Stomach (tissue), 9 donors: Measurements from ENCODE around the gene STEAP2. TPM values are rescaled to one million over a fixed set of nuclear protein-coding genes. Genes with fewer than 3 reads are reported as not detected.

Experiments used
- DNase-seq, 2 donors: peaks; one replicate each; pipeline versions ENCODE4 v3.0.0 to v3.0.0-alpha.2; 2013 to 2019
- H3K27ac ChIP-seq, 5 donors: fragments of 200-600 bp in 4 of 5; sonication (generic) in 4 of 5; one replicate each; pipeline ENCODE4 v1.5.1; 2013 to 2019; ENCODE audit warnings: mild to moderate bottlenecking in 1 of 5, moderate library complexity in 1 of 5
- H3K27me3 ChIP-seq, 3 donors: fragments of 200-600 bp; sonication (generic); one replicate each; pipeline ENCODE4 v1.5.1; 2017 to 2019; ENCODE audit warnings: mixed run types in 1 of 3
- H3K36me3 ChIP-seq, 4 donors: fragments of 200-600 bp; sonication (generic); 1 replicate in 3 of 4; 2 replicates in 1 of 4; pipeline ENCODE4 v1.5.1; 2016 to 2019
- H3K4me1 ChIP-seq, 4 donors: fragments of 200-600 bp; sonication (generic); one replicate each; pipeline ENCODE4 v1.5.1; 2016 to 2019
- H3K4me3 ChIP-seq, 4 donors: fragments of 200-600 bp; sonication (generic) in 3 of 4; one replicate each; pipeline ENCODE4 v1.5.1; 2016 to 2019; ENCODE audit warnings: mild to moderate bottlenecking in 1 of 4
- H3K9me3 ChIP-seq, 4 donors: fragments of 200-600 bp; sonication (generic); one replicate each; pipeline ENCODE4 v1.5.1; 2016 to 2019
- EP300 ChIP-seq: sonication (generic); formaldehyde crosslinking; IDR thresholded peaks from one replicate; pipeline ENCODE4 v1.6.1; 2017; ENCODE audit warnings: antibody characterized with exemption
- POLR2A ChIP-seq, 4 donors: fragments of 450-650 bp; IDR thresholded peaks; one replicate each; pipeline ENCODE4 v1.6.1; 2016; ENCODE audit warnings: antibody characterized with exemption in 4 of 4, control low read depth in 2 of 4, mild to moderate bottlenecking in 1 of 4, moderate library complexity in 1 of 4
- POLR2AphosphoS5 ChIP-seq, 3 donors: sonication (generic); formaldehyde crosslinking; IDR thresholded peaks; one replicate each; pipeline ENCODE4 v1.6.1; 2016; ENCODE audit warnings: antibody characterized with exemption in 3 of 3
- WGBS, 5 donors: extraction: QIAGEN DNeasy Blood & Tissue Kit in 3 of 5; methylation state at CpG; one replicate each; pipeline versions ENCODE4 v1.1.5 to v1.1.7; 2013 to 2018; 5-methylcytosine and 5-hydroxymethylcytosine counted together
- intact Hi-C: fragments of 100-400 bp; cut with DNase I; formaldehyde crosslinking; loops from one replicate; pipeline ENCODE4 v1.15.1; 2023; ENCODE audit warnings: low total_unique reads
- polyA plus RNA-seq, 3 donors: library from polyadenylated mRNA; stranded (reverse); fragments of 200-250 nt; gene quantifications; one replicate each; pipeline ENCODE4 v1.2.3, GENCODE V29; 2013
- total RNA-seq, 5 donors: library from RNA; depleted of rRNA; stranded (reverse); fragments of >200 nt; gene quantifications; one replicate each; pipeline versions ENCODE4 v1.1.0 to v1.2.3, GENCODE V29; 2014 to 2016
- TF ChIP-seq, protein P1 (sequence below), 7 experiments: fragments of 450-650 bp in 4 of 7; fragments of 200-600 bp in 3 of 7; sonication (generic) in 3 of 7; IDR thresholded peaks; one replicate each; pipeline ENCODE4 v1.5.1; 2016 to 2019; ENCODE audit warnings: antibody characterized with exemption in 7 of 7, control low read depth in 2 of 7, mild to moderate bottlenecking in 1 of 7
- donor health status: healthy with polysubstance abuse.
- donor health status: Bipolar disorder and iron deficiency.
- donor health status: healthy.

The STEAP2 gene
- total and polyA plus RNA-seq, 8 donors, result 0.92 to 52.7 (median 8.9) TPM

DNA sequence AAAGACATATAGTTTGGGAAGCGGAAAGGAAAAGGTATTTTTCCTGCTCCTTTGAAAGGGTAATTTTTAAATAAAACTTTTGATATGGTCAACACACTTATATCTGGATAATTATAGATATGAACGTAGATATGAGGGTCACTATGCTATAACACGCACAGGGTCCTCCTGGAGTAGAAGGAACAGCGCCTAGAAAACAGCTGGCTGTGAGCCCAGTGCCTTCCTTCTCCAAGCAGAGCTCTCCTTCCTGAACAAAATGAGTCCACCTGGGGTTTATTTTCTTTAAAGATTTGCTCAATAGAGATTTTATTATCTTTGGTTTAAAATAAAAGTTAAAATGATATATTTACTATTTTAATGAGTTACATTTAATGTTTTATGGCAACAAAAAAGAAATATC is 44.2 kb upstream of the STEAP2 start:
- TF ChIP-seq POLR2AphosphoS5 (IDR thresholded peaks at IDR 0.05), result no peak
- TF ChIP-seq, protein P1, sequence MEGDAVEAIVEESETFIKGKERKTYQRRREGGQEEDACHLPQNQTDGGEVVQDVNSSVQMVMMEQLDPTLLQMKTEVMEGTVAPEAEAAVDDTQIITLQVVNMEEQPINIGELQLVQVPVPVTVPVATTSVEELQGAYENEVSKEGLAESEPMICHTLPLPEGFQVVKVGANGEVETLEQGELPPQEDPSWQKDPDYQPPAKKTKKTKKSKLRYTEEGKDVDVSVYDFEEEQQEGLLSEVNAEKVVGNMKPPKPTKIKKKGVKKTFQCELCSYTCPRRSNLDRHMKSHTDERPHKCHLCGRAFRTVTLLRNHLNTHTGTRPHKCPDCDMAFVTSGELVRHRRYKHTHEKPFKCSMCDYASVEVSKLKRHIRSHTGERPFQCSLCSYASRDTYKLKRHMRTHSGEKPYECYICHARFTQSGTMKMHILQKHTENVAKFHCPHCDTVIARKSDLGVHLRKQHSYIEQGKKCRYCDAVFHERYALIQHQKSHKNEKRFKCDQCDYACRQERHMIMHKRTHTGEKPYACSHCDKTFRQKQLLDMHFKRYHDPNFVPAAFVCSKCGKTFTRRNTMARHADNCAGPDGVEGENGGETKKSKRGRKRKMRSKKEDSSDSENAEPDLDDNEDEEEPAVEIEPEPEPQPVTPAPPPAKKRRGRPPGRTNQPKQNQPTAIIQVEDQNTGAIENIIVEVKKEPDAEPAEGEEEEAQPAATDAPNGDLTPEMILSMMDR (IDR thresholded peaks at IDR 0.05), result no peak
- no peak for TF ChIP-seq POLR2A (IDR thresholded peaks at IDR 0.05)
- TF ChIP-seq EP300, result no peak
- no peaks in the 10 kb centered on the region for H3K36me3 ChIP-seq
- no peak overlapping the region for H3K4me3 ChIP-seq
- no peak overlapping the region for H3K27ac ChIP-seq
- H3K4me1 ChIP-seq, result no peaks in the 10 kb centered on the region
- H3K27me3 ChIP-seq, result no peaks in the 10 kb centered on the region
- intact Hi-C loops, result loop anchor here (10.0 kb wide), 1 partner anchor 267 kb away; no protein-coding TSS in a partner anchor
- 56 to 70% (median 65%) methylated on average over 4 of the region's 4 CpGs for WGBS, 5 donors
- peaks cover 0 to 3% (median 0%) of the 10 kb centered on the region in 4 donors for H3K9me3 ChIP-seq
- no peak for DNase-seq

DNA sequence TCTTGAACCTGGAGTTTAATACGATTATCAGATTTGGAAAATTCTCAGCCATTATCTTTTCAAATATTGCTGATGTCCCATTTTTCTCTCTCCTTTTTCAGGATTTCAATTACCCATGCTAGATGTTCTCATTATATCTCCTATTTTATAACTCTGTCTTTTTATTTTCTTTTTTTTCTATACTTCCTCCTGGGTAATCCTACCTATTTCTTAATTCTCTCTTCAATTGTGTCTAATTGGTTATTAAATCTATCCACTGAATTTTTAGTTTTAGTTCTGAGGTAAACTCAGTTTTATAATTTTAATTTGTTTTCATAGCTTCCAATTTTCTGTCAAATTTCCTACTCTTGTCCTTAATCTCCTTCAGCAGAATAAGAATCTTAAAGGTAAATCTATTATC is 41.6 kb upstream of the STEAP2 start:
- Histone ChIP-seq H3K27ac (no peak overlapping the region), H3K4me3 (no peak overlapping the region), H3K4me1 (no peaks in the 10 kb centered on the region), H3K27me3 (no peaks in the 10 kb centered on the region), H3K36me3 (no peaks in the 10 kb centered on the region), H3K9me3 (peaks cover 0 to 3% (median 0%) of the 10 kb centered on the region in 4 donors)
- WGBS, 5 donors, result 93 to 96% (median 95%) methylated on average over 1 of the region's 1 CpG
- intact Hi-C loops, result loop anchor here (10.0 kb wide), 1 partner anchor 265 kb away; no protein-coding TSS in a partner anchor
- no peak for TF ChIP-seq POLR2AphosphoS5 (IDR thresholded peaks at IDR 0.05)
- no peak for TF ChIP-seq EP300
- TF ChIP-seq, protein P1 (IDR thresholded peaks at IDR 0.05), result no peak
- TF ChIP-seq POLR2A (IDR thresholded peaks at IDR 0.05), result no peak
- no peak for DNase-seq

DNA sequence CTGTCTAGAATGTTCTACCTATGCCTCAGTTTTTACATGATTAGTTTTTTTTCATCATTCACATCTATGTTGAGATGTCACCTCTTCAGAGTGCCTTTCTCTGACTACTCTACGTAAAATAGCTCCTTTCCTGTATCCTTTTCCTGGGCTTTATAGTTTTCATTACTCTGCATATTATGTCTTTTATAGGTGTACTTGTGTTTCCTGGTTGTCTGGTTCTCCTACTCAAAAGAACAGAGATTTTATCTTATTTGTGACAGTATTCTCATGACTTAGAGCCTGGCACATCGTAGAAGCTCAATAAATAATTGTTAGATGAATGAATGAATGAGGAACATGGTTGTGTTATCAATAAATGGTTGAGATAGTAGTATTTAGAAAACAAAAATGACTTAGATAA is 39.4 kb upstream of the STEAP2 start:
- Histone ChIP-seq H3K9me3 (peaks cover 0 to 5% (median 2%) of the 10 kb centered on the region in 4 donors), H3K36me3 (no peaks in the 10 kb centered on the region), H3K27ac (no peak overlapping the region), H3K27me3 (no peaks in the 10 kb centered on the region), H3K4me3 (no peak overlapping the region), H3K4me1 (no peaks in the 10 kb centered on the region)
- 73 to 85% (median 77%) methylated on average over 2 of the region's 2 CpGs for WGBS, 5 donors
- no peak for DNase-seq
- TF ChIP-seq POLR2A (IDR thresholded peaks at IDR 0.05) (no peak), POLR2AphosphoS5 (IDR thresholded peaks at IDR 0.05) (no peak), EP300 (no peak)
- TF ChIP-seq, protein P1 (IDR thresholded peaks at IDR 0.05), result no peak
- intact Hi-C loops, result no loop called here

DNA sequence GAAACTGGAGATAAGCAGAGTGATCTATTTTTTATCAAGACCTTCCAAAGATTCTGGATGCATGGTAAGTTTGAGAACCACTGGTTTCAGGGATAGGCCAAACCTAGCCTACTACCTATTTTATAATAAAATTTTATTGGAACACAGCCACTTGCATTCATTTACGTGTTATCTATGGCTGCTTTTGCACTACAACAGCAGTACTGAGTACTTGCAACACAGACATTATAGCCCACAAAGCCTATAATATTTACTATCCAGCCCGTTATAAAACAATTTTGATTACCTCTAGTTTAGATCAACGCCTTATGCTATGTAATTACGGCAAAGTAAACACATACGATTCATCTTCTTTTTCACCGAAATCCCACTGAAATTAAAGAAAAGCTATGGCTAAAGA is 38.9 kb upstream of the STEAP2 start:
- intact Hi-C loops, result no loop called here
- peaks cover 0 to 5% (median 2%) of the 10 kb centered on the region in 4 donors for H3K9me3 ChIP-seq
- H3K4me1 ChIP-seq, result no peaks in the 10 kb centered on the region
- H3K4me3 ChIP-seq, result no peak overlapping the region
- no peak for TF ChIP-seq POLR2AphosphoS5 (IDR thresholded peaks at IDR 0.05)
- TF ChIP-seq EP300, result no peak
- TF ChIP-seq, protein P1 (IDR thresholded peaks at IDR 0.05), result no peak
- TF ChIP-seq POLR2A (IDR thresholded peaks at IDR 0.05), result no peak
- DNase-seq, result no peak
- no peaks in the 10 kb centered on the region for H3K27me3 ChIP-seq
- no peaks in the 10 kb centered on the region for H3K36me3 ChIP-seq
- WGBS, 5 donors, result 58 to 78% (median 74%) methylated on average over 6 of the region's 6 CpGs
- H3K27ac ChIP-seq, result peak overlapping the region in 1 of 5 donors; percentile 9
